ENCODE results near the gene CACNA2D3.
A peak's percentile ranks its signal among the peaks of the same experiment; 100 is the strongest.

Gene CACNA2D3

DNA sequence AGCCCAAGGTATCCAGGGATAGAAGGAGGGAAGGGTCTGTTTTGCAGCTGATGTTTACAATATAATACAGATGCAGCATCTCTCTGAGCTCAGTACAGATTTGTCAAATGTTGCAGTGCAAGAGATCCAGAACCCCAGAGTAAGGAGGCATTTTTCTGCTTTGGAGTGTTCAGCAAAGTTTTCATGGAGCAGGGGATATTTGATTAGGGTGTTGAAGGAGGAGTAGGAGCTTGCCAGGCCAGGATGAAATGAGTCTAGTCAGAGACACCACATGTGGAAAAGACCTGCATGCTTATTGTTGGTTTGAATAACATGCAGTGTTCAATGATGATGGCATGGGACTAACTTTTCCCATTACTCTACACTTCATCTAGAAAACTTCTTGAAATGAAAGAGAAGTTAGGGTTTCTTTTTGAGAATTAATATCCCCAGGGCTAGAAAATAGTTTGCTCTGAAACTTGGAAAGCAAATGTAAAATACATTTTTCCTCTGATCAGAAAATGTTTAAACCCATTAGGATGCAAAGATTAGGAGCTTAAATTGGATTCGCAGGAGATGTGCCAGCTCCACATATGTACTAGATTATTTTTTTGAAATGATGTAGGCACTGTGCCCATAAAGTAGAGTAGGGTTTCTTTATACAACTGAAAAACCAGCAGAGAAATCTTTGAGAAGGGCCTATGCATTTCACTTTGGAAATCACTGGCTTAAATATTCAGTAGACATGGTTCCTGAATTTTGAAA lies 243.8 kb downstream of the CACNA2D3 start:
- no peak for TF ChIP-seq POLR2A (IDR thresholded peaks at IDR 0.05; ENCODE audit: low read length)
- TF ChIP-seq GATA1 (IDR thresholded peaks at IDR 0.05; ENCODE audit: low read depth, low read length) = no peak
- DNase-seq = no peak

DNA sequence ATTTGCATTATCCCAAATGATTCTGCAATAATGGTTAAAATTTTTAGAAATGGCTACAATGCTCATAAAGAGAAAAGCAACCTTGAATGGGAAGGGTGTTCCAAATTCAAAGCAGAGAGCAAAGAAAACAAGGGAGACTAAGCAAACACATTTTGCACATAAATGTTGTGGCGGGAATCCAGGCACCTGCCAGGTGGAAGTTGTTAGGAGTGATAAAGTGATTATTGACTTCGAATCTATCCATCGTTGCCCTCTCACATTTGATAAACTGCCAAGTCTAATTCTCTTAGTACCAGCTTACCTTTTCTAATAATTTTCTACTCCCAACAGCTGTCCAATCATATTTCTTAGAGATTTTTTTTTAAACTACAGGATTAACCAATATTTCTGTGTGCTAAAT lies 244.5 kb downstream of the CACNA2D3 start:
- no peak for DNase-seq
- no peak for TF ChIP-seq GATA1 (IDR thresholded peaks at IDR 0.05; ENCODE audit: low read depth, low read length)
- no peak for TF ChIP-seq POLR2A (IDR thresholded peaks at IDR 0.05; ENCODE audit: low read length)

DNA sequence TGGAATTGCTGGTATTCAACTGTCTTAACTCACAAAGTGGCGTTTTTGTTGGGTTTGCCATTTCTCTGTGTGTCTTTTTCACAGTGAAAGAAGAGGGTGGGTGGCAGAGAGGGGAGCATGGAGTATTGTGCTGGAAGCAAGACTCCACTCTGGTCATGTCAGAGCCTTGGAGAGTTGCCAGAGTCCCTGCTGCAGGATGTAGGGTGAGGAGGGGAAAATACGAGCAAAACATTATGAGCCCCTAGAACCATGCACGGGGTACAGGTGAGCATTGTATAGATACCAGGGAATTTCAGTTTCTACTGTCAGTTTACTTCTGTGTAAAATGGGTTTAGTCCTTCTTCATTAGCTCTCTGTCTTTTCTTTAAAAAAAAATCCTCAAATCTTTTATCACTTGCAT lies 249.9 kb downstream of the CACNA2D3 start:
- TF ChIP-seq GATA1 (IDR thresholded peaks at IDR 0.05; ENCODE audit: low read depth, low read length) (no peak), POLR2A (IDR thresholded peaks at IDR 0.05; ENCODE audit: low read length) (no peak)
- no peak for DNase-seq

DNA sequence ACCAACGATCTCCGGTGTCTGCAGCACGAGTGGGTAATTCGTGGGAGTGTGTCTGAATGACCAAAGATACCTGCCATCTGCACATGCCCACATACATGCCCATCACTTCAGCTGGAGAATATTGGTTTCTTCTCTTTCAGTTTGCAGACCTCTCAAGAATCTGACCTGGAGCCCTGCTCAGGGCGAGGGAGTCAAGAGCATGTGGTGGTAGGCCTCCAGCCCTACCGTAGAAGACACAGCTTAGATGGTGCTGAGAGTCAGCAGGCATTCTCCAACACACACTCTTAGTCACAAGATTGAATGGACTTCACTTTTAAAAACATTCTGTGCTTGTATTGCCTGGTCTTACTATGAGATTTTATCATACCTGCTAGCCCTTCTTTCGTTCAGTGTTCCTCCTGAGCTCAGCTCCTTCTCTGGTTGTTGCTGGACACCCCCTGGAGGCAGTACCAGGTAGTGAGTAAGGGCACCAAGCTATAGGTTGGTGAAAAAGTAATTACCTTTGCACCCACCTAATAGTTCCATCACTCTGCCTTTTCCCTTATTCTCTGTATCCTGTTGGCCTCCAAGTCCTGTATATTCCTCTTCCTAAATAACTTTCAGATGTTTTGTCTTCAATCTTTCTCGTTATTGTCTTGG lies 252.0 kb downstream of the CACNA2D3 start:
- TF ChIP-seq POLR2A (IDR thresholded peaks at IDR 0.05; ENCODE audit: low read length) = no peak
- no peak for TF ChIP-seq GATA1 (IDR thresholded peaks at IDR 0.05; ENCODE audit: low read depth, low read length)
- peak; percentile 23 to 37 for DNase-seq

DNA sequence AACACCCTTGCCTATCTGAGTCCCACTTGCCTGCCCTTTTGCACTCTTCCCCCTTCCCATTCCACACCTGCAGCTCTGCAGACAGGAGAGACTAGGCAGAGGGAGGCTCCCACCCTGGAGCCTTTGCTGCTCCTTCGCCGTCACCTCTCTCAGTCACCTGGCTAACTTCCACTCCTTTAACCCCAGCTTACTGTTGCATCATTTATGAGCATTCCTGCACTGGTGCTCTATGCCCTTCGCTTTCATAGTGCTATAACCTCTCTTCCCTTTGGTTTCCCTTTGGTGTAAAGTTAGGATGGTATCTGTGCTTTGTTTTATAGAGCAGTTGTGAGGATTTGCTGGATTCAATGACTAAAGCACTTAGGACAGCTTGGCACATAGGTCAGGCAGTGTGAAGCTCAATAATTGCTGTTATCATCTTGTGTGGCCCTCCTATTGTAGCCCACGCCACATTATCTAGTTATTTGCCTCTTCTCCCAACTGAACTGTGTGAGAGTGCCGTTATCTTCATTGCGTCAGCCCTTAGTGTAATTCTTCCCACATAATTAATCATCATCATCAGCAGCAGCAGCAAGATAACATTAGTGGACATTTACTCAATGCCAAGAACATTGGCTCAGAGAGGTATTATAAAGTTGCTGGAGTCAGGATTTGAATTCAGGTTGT lies 253.9 kb downstream of the CACNA2D3 start:
- DNase-seq = peak; percentile 5 to 53
- TF ChIP-seq GATA1 (IDR thresholded peaks at IDR 0.05; ENCODE audit: low read depth, low read length) (no peak), POLR2A (IDR thresholded peaks at IDR 0.05; ENCODE audit: low read length) (no peak)

DNA sequence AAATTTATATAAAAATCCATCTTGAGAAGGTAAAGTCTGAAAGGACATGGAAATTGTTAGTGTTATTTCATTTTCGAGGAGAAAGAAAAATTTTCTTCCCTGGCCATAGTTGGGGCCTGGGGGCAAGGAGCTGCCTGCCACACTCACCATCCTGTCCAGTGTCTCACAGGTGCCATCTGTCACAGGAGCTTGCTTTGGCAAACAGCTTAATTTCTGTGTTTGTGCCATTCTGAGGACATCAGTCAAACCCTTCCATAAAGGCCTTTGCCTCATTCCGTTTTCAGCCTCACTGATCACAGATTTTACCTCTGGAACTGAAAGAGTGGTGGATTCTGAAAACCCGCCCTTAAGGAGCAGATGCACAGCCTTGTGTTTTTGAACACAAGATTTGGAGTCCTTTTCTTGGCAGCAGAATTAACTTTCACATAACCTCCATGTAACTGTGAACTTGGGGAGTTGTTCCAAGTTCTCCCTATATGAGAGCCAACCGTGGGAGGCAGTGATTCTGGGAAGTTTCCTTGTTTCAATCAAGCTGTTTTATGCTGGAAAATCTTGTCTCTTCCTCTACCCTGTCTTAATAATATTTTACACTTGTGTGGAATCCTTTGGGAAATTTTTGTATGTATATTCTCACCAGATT lies 254.7 kb downstream of the CACNA2D3 start:
- TF ChIP-seq POLR2A (IDR thresholded peaks at IDR 0.05; ENCODE audit: low read length) (no peak), GATA1 (IDR thresholded peaks at IDR 0.05; ENCODE audit: low read depth, low read length) (no peak)
- DNase-seq = no peak

DNA sequence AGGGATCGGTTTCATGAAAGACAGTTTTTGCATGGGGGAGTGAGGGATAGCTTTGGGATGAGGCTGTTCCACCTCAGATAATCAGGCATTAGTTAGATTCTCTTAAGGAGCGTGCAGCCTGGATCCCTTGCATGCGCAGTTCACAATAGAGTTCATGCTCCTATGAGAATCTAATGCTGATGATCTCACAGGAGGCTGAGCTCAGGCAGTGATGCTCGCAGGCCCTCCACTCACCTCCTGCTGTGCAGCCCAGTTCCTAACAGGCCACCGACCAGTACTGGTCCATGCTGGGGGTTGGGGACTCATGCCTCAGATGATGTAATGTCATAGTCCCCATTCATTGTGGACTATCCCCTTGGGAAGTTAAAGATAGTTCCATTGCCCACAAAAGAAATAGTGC lies 255.8 kb downstream of the CACNA2D3 start:
- no peak for TF ChIP-seq GATA1 (IDR thresholded peaks at IDR 0.05; ENCODE audit: low read depth, low read length)
- no peak for TF ChIP-seq POLR2A (IDR thresholded peaks at IDR 0.05; ENCODE audit: low read length)
- DNase-seq = no peak

DNA sequence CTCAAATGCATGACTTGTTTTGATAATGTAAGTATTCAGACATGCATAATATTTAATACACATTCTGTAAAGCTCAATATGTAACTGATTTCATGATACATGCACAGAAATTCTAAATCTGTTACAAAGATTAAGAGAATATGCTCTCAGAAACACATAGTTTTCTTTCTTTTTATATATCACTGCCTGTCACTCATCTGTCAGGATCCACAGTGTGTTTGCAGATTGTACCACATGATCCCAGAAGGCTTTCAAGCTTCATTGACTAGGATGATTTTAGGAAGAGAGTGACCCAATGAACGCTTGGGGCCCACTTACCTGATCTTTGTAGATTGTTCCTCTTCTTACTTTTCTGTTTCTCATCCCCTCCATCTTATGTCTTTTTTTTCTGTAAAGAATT lies 261.9 kb downstream of the CACNA2D3 start:
- TF ChIP-seq POLR2A (IDR thresholded peaks at IDR 0.05; ENCODE audit: low read length) (no peak), GATA1 (IDR thresholded peaks at IDR 0.05; ENCODE audit: low read depth, low read length) (no peak)
- no peak for DNase-seq

DNA sequence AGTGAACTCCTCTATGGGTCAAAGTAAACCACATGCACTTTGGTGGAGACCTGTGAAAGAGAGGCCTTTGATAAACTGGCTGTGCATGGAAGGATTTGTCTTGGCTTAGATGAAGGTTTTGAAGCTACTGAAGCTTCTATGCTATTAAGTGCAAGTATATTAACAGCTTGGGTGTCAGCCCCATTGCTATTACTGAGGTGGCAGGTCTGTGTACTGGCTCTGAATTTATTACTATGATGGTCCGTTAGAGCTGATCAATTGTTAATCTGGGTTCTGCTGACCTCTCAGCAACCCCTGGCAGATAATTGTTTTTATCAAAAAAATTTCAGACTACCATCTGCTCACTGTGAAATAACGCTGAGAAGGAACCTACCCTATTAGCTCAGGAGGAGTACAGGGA lies 268.2 kb downstream of the CACNA2D3 start:
- no peak for DNase-seq
- TF ChIP-seq POLR2A (IDR thresholded peaks at IDR 0.05; ENCODE audit: low read length) (no peak), GATA1 (IDR thresholded peaks at IDR 0.05; ENCODE audit: low read depth, low read length) (no peak)

DNA sequence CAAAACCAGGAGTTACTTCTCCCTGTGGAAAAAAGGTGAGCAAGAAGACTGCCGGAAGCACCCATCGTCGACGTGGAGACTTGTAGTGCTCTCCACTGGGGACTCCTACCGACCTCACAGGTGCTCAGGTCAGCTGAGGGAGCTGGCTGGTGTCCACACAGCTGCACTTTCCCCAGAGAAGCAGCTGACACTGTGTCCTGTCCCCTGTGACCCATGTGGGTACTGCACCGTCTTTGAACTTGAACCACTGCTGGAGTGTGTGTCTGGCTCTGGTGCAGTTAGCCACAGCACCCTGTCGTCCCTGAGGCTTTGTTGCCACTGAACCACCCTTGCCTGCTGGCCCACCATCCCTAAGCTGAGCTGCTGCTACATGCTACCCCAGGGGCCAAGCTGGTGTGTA lies 270.8 kb downstream of the CACNA2D3 start:
- no peak for DNase-seq
- TF ChIP-seq POLR2A (IDR thresholded peaks at IDR 0.05; ENCODE audit: low read length) = no peak
- TF ChIP-seq GATA1 (IDR thresholded peaks at IDR 0.05; ENCODE audit: low read depth, low read length) = no peak

DNA sequence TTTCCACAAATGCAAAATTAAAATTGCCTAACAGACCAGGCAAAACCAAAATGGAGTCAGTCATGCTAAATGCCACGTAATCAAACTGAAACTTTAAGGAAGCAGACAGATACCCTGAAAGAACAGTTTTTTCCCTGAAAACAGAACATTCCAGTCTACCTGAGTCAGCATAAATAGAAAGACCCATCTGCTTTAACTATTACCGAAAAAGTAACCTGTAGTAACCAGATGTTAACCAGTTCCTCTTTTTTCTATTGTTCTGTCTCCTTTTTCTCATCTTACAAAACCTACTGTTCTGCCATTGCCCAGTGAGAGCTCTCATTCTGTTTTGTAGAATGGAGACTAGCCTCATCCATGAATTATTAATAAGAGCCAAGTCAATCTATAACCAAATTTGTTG lies 286.0 kb downstream of the CACNA2D3 start:
- TF ChIP-seq GATA1 (IDR thresholded peaks at IDR 0.05; ENCODE audit: low read depth, low read length) (no peak), POLR2A (IDR thresholded peaks at IDR 0.05; ENCODE audit: low read length) (no peak)
- no peak for DNase-seq

DNA sequence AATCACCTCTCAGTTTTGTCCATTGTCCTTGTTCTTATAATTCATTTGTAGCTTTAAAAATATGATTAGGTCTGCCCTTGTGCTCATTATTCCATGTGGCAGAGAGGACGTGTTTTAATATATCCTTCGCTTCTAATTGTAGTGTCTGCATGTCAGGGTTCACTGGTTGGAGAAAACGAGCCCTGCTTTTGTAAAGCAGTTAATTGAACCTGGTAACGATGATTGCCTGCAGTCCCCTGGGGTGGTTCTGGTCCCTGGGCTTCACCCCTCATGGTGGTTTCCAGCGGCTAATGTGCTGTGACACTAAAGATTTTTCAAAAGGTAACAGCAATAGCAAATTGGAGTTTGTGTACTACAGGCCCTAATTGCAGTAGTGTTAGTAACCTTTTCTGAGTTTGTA lies 299.6 kb downstream of the CACNA2D3 start:
- no peak for TF ChIP-seq GATA1 (IDR thresholded peaks at IDR 0.05; ENCODE audit: low read depth, low read length)
- no peak for TF ChIP-seq POLR2A (IDR thresholded peaks at IDR 0.05; ENCODE audit: low read length)
- DNase-seq = no peak

DNA sequence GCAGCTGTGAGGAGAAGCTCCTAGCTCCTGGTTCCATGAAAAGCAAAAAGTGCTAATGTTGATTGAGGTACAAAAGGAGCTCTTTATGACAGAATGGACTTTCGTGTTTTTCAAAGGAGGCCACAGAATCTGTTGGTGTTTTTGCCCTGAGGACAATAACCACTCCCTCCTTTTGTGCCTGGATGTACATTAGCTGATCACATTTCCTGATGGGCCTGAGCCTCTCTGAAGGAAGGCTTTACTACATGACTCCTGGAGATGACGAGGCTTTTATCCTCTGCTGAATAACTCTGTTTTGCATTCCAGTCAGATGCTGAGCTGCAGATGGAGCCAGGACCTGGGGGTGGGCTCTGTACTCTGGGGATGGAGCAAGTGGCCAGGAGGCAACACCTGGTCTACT lies 301.9 kb downstream of the CACNA2D3 start:
- TF ChIP-seq GATA1 (IDR thresholded peaks at IDR 0.05; ENCODE audit: low read depth, low read length) (no peak), POLR2A (IDR thresholded peaks at IDR 0.05; ENCODE audit: low read length) (no peak)
- DNase-seq = no peak

DNA sequence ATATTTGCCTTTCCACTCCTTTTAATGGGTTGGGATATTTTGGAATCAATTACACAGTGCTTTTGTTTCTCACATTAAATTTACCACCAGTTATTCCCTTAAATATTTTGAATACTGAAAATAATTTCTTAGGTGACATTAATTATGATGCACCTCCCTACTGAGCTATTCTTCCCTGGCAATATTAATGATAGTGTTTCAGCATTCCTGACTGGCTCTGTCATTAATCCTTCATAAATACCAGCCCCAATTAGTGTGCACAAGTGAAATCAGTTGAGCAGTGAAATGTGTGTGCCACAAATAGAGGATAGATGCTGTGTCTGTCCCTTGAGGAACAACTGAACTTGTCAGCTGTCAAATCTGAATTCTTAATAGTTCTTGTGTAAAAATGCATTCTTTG lies 304.0 kb downstream of the CACNA2D3 start:
- DNase-seq = no peak
- no peak for TF ChIP-seq POLR2A (IDR thresholded peaks at IDR 0.05; ENCODE audit: low read length)
- no peak for TF ChIP-seq GATA1 (IDR thresholded peaks at IDR 0.05; ENCODE audit: low read depth, low read length)
